ENCODE measurements around the gene ARL15.

The ARL15 gene

DNA sequence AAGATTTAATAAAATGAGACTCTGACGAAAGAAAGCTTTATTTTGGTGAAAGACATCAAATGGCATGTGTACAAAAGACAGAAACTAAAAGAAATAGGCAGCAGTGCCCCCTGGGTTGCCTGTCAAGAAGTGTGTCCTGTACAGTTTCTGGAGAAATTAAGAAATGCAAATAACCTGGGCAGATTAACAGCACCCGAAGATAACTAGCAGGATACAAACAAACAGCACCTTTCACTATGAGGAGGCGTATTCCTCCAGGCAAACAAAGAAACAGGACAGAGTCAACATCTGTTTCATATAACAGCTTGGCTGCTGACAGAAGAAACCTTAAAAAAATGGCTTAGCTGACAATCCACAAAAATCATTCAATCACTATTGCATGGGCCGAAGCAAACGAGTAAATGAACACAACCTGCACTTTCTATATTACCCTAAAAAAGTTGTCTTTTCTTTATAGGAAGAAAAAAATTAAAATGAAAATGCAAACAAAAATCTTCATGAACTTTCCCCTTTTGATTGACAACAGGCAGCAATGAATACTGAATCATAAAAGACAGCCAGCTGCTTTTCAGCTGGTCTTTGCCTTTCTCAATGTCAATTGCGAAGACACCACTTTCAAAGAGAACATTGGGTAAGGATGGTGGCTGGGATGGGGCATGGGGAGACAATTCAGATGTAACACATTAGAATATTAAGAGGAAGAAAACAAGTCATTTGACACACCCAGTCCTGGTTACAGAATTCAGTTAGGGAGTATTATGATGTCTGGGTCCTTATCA lies 162.1 kb downstream of the ARL15 start:
- DNase-seq = peak in 1 of 2 donors; percentile 38

GRCh38 chr5:54146916-54147315 lies 163.5 kb downstream of the ARL15 start:
- no peak for DNase-seq

GRCh38 chr5:54146390-54146789 lies 164.0 kb downstream of the ARL15 start:
- DNase-seq = no peak

DNA sequence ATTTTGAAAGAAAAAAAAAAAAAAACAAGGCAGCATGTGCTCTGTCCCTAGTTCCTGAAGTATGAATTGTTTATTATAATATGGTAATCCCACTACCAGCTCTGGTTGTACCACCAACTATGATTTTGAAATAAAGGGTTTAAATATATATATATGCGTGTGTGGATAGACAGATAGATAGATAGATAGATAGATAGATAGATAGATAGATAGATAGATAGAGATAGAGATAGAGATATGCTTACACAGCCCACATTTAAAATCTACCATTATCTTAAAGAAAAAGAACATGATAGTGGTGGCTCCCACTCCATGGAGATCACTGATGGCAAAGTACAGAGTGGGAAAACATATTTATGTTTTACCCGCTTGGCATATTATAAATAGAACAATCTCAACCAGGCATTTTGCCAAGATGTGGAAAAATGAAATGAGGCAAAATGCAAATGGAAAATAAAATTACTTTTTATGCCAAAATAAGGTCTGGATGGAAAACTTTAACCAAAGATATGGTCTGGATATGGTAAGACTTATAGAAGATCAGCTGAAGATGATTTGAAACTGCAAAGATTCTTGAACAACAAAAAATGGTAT lies 170.0 kb downstream of the ARL15 start:
- no peak for DNase-seq

DNA sequence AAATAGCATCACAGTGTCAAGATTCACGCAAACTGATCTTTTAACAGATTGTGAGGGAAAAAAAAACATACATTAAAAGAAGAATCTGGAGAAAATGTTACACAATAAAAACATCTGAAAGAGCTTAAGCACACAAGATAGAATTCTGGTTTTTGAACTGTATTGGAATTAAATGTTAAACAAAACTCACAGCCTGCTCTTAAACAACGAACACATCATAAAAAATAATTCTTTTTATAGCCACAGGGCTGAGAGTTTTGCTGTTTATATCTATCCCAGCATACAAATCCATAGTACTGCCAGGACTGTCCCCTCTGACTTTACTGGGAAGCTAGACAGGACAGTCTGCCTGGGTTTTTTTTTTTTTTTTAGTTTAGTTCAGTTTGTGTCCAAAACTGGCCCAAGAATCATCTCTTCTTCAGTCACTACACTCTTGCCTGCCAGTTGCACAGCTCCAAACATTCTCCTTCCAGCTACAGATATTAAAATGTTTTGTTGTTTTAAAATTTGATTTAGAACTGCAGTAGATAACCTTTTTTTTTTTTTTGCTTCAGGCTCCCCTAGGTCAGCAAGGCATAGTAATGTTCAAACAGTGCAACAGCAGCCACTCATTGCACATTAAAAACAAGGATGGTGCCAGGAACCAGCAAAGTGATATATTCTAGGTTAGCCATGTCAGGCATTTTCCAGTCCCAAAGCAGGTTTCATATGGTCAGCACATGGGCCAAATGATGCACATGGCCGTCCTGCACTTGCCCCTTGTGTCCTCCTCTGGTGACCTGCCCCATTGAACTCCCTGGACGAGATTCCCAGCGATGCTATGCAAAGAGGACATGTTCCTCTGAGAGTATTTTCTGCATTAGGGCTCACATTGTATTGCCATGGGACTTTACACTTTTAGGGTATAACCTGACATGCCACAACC lies 173.6 kb downstream of the ARL15 start:
- DNase-seq = no peak

DNA sequence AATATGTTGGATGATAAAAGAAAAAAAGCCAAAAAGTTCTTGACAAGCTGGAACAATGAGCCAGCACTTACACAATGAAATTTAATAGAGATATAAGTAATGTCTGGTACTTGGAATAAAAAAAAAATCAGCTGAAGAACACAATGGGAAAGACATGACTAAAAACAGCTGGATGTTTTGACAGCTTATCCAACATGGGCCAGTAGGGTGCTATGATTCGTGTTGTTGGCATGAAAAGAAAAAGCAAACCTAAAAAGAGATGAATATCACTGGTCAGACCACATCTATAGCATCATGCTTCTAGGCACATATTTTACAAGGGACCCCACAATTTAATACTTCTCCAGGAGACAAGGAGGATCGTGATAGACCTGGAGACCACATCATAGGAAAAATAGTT lies 175.3 kb downstream of the ARL15 start:
- DNase-seq = no peak

DNA sequence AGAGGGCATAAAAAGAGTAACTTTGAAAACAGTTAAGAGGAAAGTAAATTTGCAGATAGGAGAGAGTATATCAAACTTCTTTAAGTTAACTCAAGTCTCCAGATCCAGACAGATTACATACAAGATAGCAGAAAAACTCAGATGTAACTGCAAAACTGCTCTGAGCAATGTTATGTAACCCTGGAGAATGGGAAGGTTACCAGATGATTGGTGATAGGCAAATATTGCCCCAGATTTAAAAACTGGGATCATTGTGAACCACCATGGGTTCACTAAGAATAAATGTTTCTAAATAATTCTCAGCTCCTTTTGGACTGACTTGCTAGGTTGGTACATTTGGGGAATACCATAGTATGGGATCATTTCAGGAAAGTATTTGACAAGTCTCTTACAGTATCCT lies 176.5 kb downstream of the ARL15 start:
- DNase-seq = no peak

DNA sequence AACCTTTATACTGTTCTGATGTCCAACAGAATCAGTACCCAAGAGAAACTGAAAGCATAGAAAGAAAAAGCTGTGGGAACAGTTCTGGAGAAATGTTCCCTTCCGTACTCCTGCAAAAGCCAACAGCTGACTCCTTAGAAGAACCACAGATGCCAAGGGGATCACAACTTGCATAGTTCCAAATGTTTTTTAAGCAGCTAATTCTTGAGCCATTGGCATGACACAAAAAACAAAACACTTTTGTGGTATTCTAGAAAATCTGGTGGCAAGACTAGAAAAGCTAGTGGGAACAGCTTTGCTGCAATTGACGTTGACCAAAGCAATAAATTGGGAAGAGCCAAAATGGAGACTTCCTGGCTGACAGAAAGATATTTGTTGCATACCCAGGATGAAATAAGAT lies 189.9 kb downstream of the ARL15 start:
- no peak for DNase-seq

DNA sequence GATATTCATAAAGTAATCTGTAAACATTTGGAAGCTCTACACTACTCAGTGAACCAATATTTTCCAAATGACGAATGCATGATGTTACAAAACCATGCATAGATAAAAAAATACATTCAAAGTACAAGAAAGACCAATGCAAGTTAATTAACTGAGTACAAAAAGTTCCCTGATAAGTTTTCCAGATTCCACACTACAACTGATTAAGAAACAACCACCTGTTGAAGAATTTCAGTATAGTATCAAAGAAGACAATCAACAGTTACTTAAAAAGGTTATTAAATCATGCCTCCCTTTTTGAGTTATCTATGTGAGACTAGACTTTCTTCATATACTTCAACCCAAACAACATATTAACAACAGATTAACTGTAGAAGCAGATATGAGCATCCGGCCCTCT lies 192.4 kb downstream of the ARL15 start:
- DNase-seq = no peak

DNA sequence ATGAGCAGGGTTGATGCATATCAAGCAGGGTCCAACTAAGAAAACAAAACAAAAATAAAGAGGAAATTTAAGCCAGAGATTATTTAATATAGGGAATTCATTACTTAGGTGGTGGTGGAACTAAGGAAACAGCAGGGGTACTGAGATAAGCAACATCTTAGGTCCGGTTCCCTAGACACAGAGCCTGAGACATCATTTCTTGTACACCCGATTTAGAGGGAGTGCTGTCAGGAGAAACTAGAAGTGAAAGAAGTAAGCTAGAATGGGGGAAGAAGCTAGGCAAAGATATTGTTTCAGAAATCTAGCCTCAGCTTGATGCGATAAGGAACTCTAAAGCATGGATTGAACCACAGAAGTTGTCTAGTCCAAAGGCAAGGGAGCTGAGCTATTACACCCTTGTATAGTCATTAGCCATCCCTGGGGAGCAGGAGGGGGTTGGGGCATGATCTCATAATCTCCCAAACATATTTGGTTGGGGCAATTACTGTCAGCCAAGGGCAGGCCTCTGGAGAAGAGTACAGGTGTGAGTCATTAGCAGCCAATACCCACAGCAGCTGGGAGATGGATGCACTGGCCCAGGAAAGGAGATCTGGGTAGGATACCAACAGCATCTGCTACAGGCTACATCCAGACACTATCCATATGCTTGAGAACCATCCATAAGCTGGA lies 194.5 kb downstream of the ARL15 start:
- no peak for DNase-seq

DNA sequence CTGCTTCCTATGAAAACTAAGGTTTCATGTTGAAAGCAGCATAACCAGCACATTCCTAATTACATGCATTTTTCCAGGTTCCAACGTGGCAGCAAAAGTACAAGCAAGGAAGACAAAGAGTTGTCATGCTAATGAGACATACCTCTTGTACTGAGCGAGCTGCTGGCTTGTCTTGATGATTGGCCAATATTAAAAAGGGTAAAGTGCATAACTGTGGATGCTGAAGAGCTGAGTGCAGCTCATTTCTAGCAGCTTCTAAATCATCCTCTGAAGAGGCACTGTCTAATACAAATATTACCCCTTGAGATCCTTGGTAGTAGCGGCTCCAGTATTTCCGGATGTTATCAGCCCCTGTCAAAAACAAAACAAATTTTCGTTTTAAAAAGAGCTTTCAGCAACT lies 197.3 kb downstream of the ARL15 start:
- no peak for DNase-seq

- DNase-seq = no peak
Measured at GRCh38 chr5:54109626-54110330, 200.6 kb downstream of the ARL15 start.

- no peak for DNase-seq
Measured at GRCh38 chr5:54108136-54108535, 202.2 kb downstream of the ARL15 start.

DNA sequence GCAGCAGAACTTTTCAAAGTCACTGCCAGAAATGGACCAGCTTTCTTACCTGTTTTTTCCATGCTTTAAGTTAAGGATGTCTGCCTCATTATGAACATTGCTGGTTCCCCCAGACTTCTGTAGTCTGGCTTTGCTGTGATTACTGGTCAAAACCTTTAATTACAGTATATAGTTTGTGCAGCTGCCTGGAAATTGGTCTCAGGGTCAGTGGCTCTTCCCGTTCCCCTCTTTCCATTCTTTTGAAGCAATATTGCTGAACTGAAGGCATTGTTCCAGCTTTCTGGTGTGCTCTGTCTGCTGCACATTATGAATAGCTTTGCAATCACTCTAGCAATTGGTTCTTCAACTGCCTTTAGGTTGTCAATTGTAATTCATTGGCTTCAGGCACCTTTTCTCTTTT lies 206.5 kb downstream of the ARL15 start:
- no peak for DNase-seq

- DNase-seq = no peak
Measured at GRCh38 chr5:54098267-54098666, 212.1 kb downstream of the ARL15 start.

DNA sequence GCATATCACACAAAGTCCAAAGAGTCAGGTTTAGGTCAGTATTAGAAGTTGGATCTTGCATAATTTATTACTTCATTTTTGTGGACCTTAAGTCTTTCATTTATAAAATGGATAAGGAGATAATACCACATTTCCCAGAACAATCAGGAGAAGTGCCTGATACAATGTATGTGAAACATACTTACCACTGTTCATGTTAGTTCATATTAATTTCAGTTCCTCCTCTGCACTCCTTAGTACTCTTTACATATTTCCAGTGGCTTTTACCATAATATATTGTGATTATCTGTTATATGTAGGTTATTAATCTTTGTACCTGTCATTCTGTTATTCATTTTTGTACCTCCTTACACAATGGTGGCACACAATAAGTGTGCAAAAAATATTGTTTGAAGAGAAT lies 214.4 kb downstream of the ARL15 start:
- DNase-seq = no peak

- DNase-seq = no peak
Measured at GRCh38 chr5:54094706-54095105, 215.7 kb downstream of the ARL15 start.

DNA sequence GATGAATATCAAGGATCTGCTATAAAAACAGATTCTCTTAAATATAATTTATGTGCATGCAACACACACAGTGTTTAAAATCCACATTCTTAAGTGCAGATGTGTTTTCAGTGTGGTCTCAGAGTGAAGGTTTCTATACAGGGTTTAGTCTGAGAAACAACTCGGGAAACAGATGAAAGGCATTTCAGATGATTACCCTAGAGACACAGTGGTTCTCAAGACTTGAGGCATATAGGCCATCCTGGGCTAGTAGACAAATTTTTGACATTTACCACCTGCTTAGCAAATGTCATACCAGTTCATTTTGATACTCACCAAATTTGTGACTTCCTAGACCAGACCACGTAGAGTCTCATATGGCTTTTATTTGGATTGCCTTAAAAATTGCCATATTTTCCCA lies 216.5 kb downstream of the ARL15 start:
- DNase-seq = no peak

DNA sequence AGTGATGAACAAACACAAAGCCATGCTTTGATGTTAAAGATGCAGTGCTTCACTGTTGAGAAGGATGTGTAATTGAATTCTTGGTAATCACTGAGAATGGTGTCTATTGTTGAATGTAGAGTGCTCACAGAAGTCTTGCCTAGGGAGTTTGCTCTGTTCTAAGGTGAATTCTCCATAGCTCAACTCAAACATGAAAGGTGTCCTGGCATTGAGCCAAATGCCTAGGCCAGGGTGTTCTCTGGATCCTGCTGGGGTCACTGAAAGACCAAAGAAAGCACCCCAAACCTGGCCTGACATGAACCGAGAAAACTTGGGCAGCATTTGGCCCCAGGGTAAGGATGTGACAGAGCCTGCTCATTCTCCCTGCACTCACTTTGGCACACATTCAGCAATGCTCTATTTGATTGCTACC lies 217.3 kb downstream of the ARL15 start:
- DNase-seq = no peak

- DNase-seq = no peak
Measured at GRCh38 chr5:54091307-54092130, 218.9 kb downstream of the ARL15 start.

DNA sequence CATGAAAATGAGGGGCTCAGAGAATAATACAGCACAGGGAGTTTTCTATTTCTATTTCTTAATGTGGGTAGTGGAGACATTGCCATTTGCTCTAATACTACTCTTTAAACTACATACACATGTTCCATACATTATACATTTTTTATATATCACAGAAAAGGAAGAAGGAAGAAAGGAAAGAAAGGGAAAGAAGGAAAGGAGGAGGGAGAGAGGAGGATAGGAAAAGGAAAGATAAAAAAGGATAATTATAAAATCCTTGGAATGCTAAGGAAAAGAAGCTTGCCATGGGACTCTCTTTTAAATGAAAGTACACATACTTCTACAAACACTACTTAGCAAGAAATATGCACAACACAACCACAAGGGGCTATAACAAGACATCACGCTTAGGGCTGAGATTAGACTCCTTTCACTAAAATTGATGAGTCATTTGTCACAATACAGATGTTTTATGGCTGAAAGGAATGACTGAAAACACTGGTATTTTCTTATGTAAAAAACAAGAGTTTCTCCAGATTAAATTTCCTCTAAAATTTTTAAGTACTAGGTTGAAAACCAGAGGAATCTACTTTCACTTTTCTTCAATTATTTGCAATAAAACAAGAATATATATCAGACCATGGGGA lies 219.8 kb downstream of the ARL15 start:
- no peak for DNase-seq
